Suppressor macrophage treated with lipopolysaccharide for 1 hour (primary cell): ENCODE measurements around the gene ATPAF1.
"Not testable (repeated sequence)": the region's sequence is repeated elsewhere in the genome, so short reads cannot be mapped to it uniquely, and the experiment has no call there.

Source experiments
- DNase-seq, 3 donors: peaks; one replicate each; pipeline ENCODE4 v3.0.0-alpha.2; 2020 to 2022

Gene ATPAF1

DNA sequence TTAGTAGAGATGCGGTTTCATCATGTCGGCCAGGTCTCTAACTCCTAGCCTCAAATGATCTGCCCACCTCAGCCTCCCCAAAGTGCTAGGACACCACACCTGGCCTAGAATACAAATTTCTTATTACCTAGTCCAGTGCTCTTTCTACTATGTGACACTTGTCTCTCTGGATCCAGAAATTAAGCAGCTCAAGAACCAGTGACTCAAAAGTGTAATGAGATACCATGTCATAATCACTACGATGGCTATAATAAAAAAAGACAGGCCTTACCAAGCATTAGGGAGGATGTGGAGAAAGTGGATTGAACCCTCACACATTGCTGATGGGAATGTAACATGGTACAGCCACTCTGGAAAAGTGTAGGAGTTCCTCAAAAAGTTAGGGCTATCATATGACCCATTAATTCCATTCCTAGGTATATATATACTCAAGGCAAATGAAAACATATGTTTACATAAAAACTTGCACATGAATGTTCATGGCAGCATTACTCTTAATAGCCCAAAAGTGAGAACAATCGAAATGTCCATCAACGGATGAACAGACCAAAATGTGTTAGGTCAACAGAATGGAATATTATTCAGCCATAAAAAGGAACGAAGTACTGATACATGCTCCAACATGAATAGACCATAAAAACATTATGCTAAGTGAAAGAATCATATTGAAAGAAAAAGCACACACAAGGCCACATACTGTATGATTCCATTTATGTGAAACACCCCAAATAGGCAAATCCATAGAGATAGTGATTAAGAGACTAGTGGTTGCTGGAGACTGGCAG, 11.8 kb upstream of the ATPAF1 start:
- no peak for DNase-seq

DNA sequence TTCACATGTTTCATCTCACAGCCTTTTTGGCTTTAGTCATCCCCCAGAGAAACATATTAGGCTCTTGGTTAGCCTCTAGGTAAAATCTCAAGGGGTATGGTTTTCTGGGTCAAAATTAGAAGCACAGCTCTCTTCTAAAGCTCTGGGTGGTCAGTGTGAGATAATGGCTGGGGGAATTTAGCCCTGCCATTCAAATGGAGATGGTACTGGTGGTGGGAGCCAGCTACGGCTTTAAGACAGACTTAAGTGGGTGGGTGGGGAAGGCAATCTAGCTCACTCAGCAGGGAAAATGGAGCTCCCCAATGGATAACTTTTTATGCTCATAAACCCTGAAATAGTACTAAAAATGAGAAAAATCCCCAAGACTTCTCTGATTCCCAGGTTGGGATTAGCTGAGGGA, 9.2 kb upstream of the ATPAF1 start:
- no peak for DNase-seq

DNA sequence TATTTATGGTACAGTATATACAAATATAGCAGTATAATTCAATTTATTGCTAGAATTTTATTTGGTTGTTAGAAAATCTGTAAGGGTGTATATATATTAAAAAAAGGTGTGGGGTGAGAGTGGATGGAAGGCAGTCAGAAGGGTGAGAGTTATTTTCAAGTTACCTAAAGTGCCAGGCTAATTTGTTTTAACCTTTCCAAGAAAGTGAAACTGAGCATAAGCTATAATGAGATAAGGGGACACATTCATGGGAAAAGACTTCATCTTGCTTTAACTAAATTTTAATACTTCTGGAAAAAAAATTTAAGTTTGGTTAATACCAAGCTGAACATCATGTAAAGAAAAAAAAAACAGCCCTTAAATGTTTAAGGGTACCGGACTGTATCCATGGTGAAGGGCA, 8.4 kb upstream of the ATPAF1 start:
- no peak for DNase-seq

DNA sequence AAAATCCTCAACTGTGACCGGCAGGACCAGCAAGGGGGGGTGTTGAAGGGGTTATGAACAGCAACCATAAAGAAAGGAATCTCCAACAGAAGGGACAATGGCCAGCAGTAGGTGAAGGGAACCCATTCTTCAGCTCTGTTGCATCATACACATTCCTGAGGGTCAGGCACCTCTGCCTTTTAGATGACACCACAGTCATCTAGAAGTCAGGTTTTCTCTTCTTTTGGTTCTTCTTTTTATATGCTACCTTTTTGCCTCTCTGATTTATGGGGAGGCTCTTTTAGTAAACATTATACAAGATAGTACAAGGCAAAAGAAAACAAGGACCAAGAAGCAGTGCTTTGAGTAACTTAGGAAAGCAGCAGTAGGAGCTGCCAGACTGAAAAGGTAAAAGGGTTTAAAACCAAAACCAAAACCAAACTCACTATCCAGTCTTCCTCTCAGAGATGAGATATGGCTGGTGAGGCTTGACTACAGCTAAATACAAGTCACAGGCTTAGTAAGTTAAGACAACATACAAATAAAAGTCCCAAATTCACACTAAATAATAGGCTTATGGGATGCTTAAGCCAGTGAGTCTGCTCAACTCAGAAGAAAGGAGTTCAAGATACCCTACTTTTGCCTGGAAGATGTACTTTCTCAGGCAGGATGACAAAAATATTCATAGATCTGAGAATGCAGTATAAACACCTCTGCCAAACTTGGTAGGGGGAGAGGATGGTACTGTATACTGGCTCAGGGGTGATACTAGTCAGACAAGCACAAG, 7.6 kb upstream of the ATPAF1 start:
- no peak for DNase-seq

DNA sequence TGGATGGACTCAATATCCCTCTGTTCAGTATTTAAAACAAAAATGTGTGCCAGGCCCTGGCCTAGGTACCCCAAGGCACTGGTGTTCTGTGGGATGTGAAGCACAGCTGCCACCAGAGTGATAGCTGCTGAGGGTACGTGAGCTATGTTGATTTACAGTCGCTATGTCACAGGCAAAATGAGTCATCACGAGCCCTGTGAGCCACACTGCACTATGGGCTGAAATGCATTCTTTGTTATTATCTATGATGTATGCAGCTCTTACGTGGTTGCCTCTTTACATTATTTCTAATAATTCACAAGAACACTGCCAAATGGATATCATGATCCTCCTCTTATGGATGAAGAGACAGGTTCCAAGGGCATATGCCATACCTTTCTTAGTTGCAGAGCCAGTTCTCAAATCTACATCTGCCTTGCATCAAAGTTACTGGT, 5.6 kb upstream of the ATPAF1 start:
- peak in 1 of 3 donors; percentile 6 for DNase-seq

DNA sequence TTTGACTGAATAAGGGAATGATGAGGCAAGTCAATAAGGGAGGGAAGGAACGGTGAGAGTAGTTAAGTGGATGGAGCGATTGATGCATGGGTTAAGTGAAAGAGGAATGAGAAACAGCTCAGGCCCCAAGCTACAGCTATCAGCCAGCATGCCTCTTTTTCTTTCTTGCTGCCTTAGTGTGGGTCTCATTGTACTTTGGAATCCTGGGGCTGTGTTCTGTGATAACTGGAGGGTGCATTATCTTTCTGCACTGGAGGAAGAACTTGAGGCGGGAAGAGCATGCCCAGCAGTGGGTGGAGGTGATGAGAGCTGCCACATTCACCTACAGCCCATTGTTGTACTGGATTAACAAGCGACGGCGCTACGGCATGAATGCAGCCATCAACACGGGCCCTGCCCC, 4.5 kb upstream of the ATPAF1 start:
- DNase-seq: no peak

DNA sequence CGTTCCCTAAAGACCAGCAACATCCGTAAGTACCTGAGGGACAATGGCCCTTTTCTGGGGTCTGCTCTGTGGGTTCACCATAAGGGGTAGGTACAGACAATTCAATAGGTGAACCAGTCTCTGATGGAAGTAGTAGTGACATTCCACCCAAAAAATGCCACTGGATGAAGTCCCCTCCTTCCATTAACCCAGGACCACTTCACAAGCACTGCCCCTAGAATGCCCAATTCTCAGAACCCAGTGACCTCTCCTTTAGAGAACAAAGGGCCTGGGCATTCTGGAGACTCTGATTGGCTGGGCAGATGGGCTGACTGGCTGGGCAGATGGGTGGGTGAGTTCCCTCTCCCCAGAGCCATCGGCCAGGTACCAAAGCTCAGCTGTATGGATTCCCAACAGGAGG, 3.4 kb upstream of the ATPAF1 start, which contains the start of gene TEX38:
Gene TEX38 (plus strand): TSS at position 301 of the 400 bp plus-strand sequence. CDS start 81 bp downstream, at position 382.
- DNase-seq: no peak

DNA sequence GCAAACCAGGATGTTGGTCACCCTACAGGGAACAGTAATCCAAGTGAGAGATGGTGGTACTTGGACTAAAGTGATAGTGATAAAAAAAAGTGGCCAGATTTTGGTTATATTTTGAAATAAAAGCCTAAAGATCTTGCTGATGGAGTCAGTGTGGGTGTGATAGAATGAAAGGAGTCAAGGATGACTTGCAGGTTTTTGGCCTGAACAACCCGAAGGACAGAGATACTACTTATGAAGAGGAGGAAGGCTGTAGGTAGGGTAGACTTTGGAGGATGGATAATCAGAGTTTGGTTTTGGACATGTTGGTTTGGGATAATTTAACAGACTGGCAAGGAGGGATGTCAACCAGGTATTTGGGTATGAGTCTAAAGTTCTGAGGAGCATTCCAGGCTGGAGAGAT, 2.0 kb upstream of the ATPAF1 start:
- no peak for DNase-seq

DNA sequence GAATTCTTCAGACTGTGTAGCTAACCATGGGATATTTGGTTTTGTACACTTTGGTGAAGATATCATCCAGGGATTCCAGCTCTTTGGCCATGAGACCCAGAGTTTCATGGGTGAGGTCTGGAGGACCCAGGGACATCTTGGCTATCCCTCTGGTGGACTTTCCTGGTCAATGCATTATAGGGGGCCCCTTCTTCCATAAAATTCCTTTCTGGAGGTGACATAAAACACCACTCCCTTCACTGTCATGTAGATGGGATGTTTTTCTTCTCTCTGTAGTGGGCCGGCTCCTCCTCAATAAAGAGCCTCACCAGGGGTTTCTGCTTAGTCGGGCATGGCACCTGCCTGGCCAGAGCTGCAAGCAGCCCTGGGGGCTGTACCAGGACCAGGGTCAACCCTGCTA, 2.2 kb downstream of the ATPAF1 start:
- no peak for DNase-seq

DNA sequence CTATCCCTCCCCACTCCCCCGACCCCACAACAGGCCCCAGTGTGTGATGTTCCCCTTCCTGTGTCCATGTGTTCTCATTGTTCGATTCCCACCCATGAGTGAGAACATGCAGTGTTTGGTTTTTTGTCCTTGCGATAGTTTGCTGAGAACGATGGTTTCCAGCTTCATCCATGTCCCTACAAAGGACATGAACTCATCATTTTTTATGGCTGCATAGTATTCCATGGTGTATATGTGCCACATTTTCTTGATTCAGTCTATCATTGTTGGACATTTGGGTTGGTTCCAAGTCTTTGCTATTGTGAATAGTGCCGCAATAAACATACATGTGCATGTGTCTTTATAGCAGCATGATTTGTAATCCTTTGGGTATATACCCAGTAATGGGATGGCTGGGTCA, 5.2 kb downstream of the ATPAF1 start:
- not testable (repeated sequence) for DNase-seq

DNA sequence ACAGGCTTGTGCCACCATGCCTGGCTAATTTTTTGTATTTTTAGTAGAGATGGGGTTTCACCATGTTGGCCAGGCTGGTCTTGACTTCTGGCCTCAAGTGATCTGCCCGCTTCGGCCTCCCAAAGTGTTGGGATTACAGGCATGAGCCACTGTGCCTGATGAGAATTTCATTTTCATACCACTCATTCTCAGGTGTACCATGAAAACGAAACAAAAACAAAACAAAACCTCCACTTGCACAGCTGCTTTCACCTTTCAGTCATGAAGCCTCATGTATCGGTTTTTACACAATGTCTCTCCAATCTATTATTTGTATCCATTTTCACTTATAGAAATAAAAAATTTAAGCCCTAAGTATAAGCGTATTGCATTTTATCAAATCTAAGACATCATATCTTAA, 8.0 kb downstream of the ATPAF1 start:
- not testable (repeated sequence) for DNase-seq

DNA sequence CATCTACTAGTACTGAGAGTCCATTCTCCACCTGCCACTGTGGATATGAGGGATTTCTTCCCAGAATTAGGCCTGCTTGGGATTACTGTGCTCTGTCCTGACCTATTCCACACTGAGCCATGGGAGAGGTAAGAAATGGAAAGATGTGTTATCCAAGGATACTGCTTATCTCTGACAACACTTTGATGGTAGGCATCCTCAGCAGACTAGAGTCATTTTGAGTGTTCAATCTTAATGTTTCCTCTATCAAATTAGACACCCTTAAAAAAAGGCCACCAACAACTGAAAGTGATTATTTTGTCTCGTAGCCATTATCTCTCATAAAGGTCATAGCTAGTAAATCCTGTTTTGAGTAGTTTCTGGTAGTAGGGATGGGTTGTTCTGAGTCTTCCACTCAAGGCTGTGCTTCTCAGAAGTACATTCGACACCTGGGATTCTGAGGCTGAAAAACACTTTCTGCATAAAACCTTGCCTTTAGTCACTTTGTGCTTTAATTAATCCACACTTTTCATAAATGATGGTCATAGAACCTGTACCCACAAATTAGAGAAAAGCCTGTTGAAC, 8.8 kb downstream of the ATPAF1 start:
- DNase-seq: no peak

DNA sequence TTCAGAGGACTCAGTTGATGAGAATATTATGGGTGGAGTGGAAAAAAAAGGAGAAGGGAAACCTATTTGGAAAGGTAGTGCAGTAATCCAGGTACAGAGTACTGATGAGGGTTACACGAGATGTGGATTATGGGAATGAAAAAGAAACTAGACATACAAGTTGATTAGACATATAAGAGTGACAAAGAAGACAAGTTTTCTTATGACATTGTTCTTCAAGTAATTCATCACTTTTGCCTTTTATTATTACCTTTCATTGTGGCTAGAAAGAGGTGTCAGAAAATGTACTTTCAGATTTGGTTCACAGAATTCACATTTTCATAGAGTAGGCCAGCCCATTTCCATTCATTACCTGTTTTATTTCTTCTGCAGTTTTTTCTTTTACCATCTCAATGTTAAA, 10.4 kb downstream of the ATPAF1 start:
- DNase-seq: no peak

DNA sequence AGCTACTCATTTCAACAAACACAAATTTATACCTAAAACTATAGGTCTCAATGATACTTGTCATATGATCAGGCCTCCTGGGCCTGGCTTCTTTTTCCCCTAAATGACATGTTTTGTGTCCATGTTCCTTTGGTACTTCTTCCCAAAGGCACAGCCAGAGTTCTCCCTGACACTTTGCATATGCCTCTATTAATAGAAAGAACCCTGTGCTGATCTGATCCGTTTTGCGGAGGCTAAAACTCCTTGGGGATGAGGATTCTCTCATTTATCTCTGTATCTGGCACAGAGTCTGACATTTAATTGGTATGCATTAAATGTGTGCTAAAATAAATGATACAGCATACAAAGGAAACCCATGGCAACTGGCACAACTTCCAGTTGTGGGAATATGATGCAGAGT, 11.5 kb downstream of the ATPAF1 start:
- DNase-seq: no peak

DNA sequence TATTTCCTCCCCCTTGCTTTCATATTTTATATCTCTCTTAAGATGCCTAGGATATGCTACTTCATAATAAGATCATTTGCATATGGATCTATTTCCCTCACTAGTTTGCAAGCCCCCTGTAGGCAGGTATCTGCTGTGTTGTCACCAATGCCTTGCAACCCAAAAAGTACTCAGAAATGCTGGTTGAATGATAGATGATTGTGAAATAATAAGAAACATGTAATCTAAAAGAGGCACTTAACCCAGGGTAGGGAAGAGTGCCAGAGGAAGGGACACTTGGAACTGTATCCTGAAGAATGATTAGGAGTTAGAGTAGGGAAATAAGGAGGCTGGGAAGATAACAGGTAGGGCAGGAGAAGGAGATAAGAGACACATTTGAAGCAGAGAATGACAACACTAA, 12.3 kb downstream of the ATPAF1 start:
- DNase-seq: no peak

DNA sequence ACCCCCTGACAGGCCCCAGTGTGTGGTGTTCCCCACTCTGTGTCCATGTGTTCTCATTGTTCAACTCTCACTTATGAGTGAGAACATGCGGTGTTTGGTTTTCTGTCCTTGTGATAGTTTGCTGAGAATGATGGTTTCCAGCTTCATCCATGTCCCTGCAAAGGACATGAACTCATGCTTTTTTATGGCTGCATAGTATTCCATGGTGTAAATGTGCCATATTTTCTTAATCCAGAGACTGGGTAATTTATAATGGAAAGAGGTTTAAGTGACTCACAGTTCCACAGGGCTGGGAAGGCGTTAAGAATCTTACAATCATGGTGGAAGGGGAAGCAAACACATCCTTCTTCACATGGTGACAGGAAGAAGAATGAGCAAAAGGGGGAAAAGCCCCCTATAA, 13.5 kb downstream of the ATPAF1 start:
- DNase-seq: peak in 1 of 3 donors; percentile 10

DNA sequence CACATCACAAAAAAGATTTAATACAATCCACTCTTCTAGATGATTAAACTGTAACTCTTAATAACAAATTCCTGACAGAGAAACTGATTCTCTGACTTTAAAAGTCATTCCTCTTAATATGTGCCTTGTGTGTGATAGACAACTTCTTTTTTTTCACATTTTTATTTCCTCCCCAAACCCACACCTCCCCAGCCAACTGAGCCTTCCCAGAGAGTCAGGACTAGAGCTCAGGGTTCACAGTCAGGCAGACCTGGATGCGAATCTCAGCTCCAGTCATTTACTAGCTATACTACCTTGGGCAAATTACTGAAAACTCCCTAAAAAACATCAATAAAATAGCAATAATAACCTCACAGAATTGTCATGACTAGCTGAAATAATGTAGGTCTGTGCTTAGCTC, 14.2 kb downstream of the ATPAF1 start:
- peak in 1 of 3 donors; percentile 16 for DNase-seq

DNA sequence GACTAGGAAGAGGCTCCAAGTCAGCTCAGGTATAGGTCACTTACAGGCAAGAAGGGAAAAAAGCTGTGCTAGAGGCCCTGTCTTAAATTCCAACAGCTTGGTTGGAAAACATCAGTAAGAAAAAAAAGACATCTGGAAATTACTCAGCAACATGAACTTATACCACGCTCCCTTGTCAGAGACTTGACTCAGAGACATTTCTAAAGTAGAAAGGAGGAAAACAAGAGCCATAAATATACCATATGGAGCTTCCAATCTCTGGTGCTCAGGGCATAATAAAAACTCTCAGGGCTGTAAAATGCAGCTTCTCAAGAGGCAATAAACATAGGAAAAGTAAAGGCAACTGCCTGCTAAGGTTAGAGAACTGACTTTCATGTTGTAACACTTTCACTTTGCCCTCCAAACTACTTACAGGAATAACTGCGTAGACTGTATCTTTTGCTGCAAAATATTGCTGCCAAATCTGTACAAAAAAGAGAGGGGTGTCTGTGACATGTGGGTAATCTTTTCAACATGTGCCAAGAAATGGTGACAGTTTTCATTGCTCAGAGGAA, 14.7 kb downstream of the ATPAF1 start:
- no peak for DNase-seq

DNA sequence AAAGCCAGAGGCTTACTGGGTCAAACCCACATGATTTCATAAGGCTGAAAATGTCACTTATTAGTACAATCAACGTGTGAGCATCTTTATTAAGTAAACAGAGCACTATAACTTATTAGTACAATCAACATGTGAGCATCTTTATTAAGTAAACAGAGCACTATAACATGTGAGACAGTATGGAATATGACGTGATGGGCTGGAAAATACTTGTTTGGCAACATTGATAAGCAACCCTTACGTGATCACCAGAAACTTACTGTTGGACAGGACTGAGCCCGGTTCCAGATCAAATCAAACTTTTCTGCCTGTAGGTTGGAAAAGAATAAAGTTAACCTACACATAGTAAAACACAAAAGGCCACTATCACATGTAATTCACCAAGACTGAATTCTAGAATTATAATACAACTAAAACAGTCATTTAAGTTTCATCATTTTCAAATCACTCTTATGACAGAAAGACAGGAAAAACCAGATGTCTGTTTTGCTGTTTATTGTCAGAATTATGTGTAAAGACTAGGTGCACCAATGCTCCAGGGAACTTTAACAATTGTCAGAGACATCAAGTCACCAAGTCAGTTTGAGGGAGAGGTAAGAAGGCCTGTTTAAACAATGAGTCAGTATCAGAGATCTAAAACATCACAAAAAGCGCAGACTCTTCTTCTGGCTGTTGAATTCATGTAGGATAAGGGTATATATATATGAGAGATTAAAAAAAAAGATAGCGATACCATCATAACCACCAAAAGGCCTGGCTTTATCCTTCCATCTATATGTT, 15.7 kb downstream of the ATPAF1 start:
- DNase-seq: peak in 1 of 3 donors; percentile 10

DNA sequence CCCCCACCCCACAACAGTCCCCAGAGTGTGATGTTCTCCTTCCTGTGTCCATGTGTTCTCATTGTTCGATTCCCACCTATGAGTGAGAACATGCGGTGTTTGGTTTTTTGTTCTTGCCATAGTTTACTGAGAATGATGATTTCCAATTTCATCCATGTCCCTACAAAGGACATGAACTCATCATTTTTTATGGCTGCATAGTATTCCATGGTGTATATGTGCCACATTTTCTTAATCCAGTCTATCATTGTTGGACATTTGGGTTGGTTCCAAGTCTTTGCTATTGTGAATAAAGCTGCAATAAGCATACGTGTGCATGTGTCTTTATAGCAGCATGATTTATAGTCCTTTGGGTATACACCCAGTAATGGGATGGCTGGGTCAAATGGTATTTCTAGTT, 17.0 kb downstream of the ATPAF1 start:
- DNase-seq: not testable (repeated sequence)

DNA sequence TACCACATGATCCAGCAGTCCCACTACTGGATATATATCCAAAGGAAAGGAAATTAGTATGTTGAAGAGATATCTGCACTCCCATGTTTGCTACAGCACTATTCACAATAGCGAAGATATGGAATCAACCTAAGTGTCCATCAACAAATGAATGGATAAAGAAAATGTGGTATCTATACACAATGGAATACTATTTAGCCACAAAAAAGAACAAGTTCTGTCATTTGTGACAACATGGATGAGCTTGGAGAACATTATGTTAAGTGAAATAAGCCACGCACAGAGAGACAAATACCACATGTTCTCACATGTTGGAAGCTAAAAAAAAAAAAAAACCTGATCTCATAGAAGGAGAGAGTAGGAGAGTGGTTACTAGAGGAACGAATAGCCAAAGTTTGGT, 17.7 kb downstream of the ATPAF1 start:
- no peak for DNase-seq

DNA sequence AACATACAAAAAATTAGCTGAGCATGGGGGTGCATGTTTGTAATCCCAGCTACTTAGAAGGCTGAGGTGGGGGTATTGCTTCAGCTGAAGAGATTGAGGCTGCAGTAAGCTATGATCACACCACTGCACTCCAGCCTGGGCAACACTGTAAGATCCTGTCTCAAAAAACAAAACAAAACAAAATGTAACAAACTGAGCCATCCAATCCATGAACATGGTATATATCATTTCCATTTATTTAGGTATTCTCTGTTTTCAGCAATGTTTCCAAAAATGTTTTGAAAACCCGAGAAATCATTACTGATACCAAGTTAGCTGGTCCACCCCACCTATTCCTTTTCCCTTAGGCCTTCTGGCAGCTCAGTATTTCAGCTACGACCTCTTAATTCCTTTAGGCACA, 18.4 kb downstream of the ATPAF1 start:
- no peak for DNase-seq

DNA sequence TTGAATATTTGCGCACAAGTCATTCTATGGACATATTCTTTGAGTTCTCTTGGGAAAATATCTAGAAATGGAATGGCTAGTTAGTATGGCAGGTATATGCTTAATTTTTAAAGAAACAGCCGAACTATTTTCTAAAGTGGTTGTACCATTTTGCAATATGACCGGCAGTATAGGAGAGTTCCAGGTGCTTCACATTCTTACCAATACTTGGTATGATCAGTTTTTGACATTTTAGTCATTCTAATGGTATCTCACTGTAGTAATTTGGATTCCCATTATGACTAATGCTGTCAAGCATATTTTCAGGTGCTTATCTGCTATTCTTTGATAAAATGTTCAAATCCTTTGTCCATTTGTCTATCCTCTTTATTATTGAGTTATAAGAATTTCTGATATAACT, 20.6 kb downstream of the ATPAF1 start:
- no peak for DNase-seq
